IPS-11a (cell line): Measurements from ENCODE around the gene TLNRD1.

Experiments used
- H3K4me3 ChIP-seq: one replicate; pipeline ENCODE4 v1.5.1; 2013; ENCODE audit warnings: low read depth, low read length, control low read depth

Gene TLNRD1

GRCh38 chr15:80976851-80977250 is 23.9 kb upstream of the TLNRD1 start:
- no peak overlapping the region for H3K4me3 ChIP-seq

GRCh38 chr15:80977627-80978036 is 23.1 kb upstream of the TLNRD1 start:
- H3K4me3 ChIP-seq: no peak overlapping the region

DNA sequence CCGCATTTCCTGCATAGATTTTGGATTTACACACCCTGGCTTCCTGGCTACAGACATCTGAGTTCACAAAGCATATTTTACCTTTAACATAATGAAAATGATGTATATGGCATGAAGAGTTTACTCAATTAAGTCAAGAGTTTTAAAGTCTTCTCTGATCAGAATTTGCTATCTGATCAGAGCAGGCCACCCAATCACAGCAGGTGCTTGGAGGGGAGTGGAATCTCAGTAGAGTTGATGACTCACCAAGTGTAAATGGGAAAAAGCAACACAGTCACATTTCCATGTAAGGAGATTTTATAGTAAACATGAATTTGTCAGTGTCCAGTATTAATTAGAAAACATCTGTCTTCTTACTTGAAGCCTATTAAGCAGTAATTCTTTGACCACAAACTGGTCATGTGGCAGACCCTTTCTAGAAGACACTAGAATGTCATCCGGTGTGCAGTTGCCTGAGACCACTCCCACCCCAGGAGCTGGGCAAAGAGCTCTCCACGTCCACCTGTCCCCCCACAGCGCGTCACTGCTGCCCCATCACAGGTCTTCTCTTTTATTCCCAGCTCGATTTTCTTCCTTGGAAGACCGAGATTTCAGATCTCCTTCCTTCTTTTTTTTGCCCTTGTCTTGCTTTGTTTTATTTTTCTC is 21.9 kb upstream of the TLNRD1 start:
- no peak overlapping the region for H3K4me3 ChIP-seq

DNA sequence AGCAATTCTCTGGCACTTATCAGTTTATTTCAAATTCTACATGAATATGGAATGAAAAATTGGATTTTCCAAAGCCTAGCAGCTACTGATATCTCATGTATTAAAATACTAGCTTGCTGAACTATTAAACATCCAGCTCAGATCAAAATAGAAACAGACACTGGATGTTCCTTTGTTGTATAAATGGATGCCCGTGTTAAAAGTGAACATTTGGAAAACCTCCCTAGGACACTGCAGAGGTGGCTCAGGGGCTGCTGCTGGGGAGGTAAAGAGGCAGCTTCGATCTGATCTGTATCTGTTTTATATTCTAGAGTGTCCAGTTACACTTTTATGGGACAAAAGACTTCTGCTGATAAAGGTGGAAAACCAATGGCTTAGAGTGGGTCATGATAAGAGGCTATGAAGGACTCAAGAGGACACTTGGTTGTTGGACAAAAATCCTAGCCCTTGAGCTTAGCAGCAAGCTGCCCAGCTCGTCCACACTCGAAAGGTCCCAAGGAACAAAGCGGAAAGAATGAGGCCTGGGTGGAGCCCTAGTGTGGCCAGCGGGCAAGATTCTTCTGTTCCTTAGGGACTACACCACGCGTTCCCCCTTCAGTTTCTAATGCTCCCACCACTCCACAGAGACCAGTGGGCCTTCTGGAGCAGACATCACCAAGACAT is 21.1 kb upstream of the TLNRD1 start:
- no peak overlapping the region for H3K4me3 ChIP-seq

GRCh38 chr15:80982205-80982604 is 18.5 kb upstream of the TLNRD1 start:
- no peak overlapping the region for H3K4me3 ChIP-seq

- H3K4me3 ChIP-seq: no peak overlapping the region
Observed at GRCh38 chr15:80982839-80983238, 17.9 kb upstream of the TLNRD1 start.

- no peak overlapping the region for H3K4me3 ChIP-seq
Observed at GRCh38 chr15:80984856-80985255, 15.9 kb upstream of the TLNRD1 start.

GRCh38 chr15:80985981-80986380 is 14.7 kb upstream of the TLNRD1 start:
- H3K4me3 ChIP-seq: no peak overlapping the region

- H3K4me3 ChIP-seq: no peak overlapping the region
Observed at GRCh38 chr15:80986487-80986886, 14.2 kb upstream of the TLNRD1 start.

DNA sequence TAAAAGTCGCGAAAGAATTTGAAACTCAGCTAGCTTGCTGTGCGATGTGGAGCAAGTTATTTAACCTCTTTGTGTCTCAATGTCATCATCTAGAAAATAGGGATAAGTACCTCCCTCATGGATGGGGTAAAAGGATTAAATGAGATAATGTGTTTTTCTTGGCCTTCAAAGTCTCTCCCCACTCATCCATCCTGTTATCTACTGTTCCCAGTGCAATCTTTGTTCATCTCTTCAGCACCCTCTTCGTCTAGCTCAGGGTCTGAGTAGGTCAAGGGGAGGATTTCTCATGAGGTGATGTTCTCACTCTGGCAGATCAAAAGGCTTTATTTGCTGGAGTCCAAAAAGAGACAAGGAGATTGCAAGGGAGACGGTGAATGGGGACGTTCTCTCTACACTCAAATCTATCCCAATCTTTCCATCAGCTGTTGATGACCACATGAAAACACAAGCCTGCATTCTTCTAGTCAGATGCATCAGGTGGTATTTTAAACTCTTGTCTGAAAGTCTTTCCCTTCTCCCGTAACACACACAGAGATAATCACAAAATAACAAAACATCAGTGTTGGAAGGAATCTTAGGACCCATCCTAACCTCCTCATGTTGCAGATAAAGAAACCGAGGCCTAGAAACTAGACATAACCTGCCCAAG is 12.5 kb upstream of the TLNRD1 start:
- H3K4me3 ChIP-seq: peak overlapping the region; percentile 98

DNA sequence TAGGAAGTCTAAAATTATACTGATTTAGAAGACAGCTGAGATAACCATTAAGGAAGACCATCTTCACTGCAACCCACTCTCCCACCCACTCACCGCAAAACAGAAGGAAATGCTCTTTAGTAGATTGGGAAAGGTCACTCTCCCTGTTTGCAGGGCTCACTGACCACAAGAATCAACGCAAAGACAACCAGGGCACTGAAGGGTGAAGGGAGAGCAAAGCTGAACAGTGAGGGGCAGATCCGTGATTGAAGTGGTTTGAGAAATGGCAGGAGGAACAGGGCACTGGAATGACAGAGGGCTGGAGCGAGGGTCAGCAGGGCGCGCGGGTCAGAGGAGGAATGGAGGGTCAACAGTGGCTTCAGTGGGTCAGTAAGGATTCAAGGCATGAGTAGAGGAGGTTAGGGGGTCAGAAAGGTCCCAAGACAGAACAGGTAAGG is 11.6 kb upstream of the TLNRD1 start:
- peak overlapping the region; percentile 98 for H3K4me3 ChIP-seq

DNA sequence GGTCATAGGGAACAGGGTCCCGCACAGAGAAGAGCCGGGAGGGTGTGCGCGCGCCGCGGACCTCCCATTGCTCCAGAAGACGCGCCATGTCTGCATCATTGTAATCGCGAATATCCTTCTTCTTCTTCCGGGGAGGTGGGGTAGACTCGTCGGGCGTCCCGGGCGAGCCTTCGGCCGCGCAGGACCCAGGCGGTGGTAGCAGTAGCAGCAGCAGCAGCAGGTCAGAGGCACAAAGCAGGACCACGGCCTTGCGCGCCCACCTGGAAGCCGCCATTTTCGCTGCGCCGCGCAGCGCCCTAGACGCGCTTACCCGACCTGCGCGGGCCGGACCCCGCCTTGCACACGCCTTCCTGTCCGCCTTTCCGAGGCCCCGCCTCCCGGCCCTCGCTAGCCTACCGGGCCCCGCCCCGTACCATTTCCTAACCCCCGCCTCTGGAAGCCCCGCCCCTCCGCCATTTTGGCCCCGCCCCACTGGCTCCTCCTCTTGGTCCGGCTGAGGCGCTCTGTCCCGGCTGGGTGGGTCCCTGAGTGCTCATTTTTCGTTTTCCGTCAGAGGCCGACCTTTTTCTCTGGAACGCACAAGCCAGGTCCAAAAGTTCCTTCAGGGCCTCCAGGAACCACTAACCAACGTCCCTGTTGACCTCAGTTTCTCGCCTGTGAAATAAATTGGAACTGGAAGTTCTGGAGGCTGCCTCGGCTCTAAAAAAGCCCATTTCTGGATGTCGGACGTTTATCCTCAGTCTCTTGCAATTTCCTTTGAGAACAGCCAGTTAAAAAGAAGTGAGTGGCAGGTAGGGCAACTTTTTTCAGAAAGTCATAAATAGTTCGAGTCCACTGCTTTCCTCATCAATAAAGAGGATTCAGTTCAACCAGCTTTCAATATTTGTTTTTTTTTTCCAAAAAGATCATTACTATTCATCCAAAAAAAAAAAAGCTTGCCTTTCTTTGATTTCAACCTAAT is 10.9 kb upstream of the TLNRD1 start, which contains the start of gene MESD:
Gene MESD (minus strand): TSS at position 302 of the 961 bp plus-strand sequence. CDS start 28 bp downstream, at position 274.
- peak within 1 kb of the TSS; percentile 98 for H3K4me3 ChIP-seq

DNA sequence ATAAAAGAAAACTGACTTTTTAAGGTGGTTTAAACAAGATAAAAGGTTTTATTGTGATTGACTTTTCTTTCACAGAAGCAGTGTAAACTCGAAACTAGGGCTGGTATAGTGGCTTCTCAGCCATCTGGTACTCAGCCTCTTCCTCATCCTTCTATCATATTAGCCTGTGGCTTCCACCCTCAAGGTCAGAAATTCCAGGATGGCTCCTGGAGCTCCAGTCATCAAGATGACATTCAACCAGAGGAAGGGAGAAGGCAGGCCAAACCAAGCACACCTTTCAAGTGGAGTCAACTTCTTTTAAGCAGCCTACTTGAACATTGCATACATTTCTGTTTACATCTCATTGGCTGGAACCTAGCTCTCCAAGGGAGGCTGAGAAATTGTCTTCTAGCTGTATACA is 9.8 kb upstream of the TLNRD1 start:
- no peak overlapping the region for H3K4me3 ChIP-seq

DNA sequence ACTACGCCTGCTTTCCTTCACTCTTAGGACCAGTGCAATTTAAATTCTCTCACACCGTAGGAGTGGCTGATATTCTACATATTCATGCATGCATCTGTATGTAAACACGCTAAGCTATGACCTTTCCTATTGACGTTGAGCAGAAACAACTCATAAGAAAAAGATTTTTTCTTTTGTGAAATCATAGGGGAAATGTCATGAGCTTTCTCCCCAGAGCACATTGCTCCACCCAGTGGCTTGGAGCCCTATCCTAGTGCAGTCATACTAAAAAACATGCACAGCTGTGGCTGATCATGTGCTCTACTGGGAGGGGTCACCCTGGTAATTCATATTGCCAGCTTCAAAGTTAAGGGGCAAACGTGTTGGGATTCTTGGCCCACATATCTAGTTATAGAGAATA is 9.3 kb upstream of the TLNRD1 start:
- H3K4me3 ChIP-seq: no peak overlapping the region

GRCh38 chr15:80992006-80992405 is 8.7 kb upstream of the TLNRD1 start:
- no peak overlapping the region for H3K4me3 ChIP-seq

DNA sequence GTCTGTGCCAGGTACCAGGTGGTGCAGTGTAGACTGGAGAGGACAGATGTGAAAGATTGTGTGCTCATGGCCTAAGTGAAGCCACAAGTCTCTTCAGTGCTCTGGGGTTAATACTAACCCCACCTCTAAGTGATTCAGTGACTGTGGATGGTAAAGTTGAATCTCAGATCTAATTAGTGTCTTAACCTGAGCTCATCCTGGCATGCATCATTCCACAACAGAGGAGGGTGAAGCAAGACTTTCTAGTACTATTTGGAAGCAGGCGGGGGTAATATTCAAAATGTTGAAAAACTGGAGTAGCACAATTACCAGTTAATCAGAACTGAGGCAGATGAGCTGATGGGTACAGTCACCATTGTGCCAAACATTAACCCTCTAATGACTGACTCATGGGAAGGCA is 8.3 kb upstream of the TLNRD1 start:
- no peak overlapping the region for H3K4me3 ChIP-seq

DNA sequence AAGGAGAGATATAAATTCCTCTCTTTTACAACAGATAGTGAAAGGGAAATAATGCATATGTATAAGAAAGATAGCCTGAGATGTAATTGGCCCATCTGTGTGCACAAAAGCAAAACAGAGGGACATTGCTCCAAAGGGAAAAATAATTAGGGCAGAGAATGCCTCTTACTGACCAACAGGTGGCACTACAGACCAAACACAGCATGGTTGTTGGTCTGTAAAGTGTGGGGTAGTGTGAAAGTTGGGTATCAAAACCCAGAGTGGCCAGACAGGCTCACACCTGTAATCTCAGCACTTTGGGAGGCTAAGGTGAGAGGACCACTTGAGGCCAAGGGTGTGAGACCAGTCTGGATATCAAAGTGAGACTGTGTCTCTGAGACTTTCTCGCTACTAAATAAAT is 4.5 kb upstream of the TLNRD1 start:
- no peak overlapping the region for H3K4me3 ChIP-seq

- no peak overlapping the region for H3K4me3 ChIP-seq
Observed at GRCh38 chr15:80997692-80998091, 3.0 kb upstream of the TLNRD1 start.

- H3K4me3 ChIP-seq: no peak overlapping the region
Observed at GRCh38 chr15:80998251-80998650, 2.5 kb upstream of the TLNRD1 start.

DNA sequence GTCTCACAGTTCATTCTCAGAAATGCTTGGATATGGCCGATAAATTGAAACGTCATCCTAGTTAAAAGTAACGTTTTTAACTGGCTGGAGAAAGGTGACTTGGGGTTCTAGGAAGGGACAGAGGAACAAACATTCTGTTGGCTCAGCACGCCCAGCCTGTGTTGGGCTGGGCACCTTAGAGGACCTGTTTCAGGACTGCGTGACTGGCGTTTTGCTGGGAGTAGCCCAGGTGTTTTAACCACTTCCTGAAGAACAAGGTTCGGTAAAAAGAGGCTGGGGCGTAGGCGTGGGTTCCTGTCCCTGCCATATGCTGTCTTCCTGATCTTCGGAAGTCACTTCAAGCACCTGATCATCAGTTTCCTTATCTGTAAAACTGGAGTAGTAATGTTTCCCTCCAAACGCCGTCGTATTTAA is 1.1 kb upstream of the TLNRD1 start:
- H3K4me3 ChIP-seq: no peak overlapping the region

- peak overlapping the region; percentile 74 for H3K4me3 ChIP-seq
Observed at GRCh38 chr15:81000144-81000623, 539 bp upstream of the TLNRD1 start.
